ENCODE results near the gene ST6GALNAC6.

The ST6GALNAC6 gene

GRCh38 chr9:127905004-127905728 lies 5.8 kb upstream of the ST6GALNAC6 start:
- no peaks in the 10 kb centered on the region for H3K36me3 ChIP-seq
- H3K9me3 ChIP-seq: no peaks in the 10 kb centered on the region
- peaks cover 8% of the 10 kb centered on the region for H3K4me1 ChIP-seq
- TF ChIP-seq CTCF (IDR thresholded peaks at IDR 0.05; ENCODE audit: low read depth, low read length): no peak
- H3K27me3 ChIP-seq: no peaks in the 10 kb centered on the region
- no peak overlapping the region for H3K4me3 ChIP-seq (ENCODE audit: low read depth, low read length)
- no peak for DNase-seq

- Histone ChIP-seq H3K4me3 (ENCODE audit: low read depth, low read length) (no peak overlapping the region), H3K4me1 (peaks cover 12% of the 10 kb centered on the region), H3K36me3 (no peaks in the 10 kb centered on the region), H3K9me3 (no peaks in the 10 kb centered on the region), H3K27me3 (no peaks in the 10 kb centered on the region)
- no peak for TF ChIP-seq CTCF (IDR thresholded peaks at IDR 0.05; ENCODE audit: low read depth, low read length)
- DNase-seq: peak; percentile 71
Measured at GRCh38 chr9:127904561-127905003, 5.2 kb upstream of the ST6GALNAC6 start.

GRCh38 chr9:127903557-127904475 lies 4.4 kb upstream of the ST6GALNAC6 start:
- Histone ChIP-seq H3K27me3 (no peaks in the 10 kb centered on the region), H3K36me3 (no peaks in the 10 kb centered on the region), H3K4me3 (ENCODE audit: low read depth, low read length) (no peak overlapping the region), H3K4me1 (peaks cover 12% of the 10 kb centered on the region), H3K9me3 (no peaks in the 10 kb centered on the region)
- TF ChIP-seq CTCF (IDR thresholded peaks at IDR 0.05; ENCODE audit: low read depth, low read length): no peak
- DNase-seq: no peak

GRCh38 chr9:127898433-127899127 lies 823 bp downstream of the ST6GALNAC6 start:
- DNase-seq: peak; percentile 53
- Histone ChIP-seq H3K4me1 (peaks cover 6% of the 10 kb centered on the region; the same call in 1 of the 2 replicates), H3K4me3 (ENCODE audit: low read depth, low read length) (peak overlapping the region; percentile 87)

GRCh38 chr9:127897193-127897692 lies 2.2 kb downstream of the ST6GALNAC6 start:
- Histone ChIP-seq H3K4me1 (peaks cover 6% of the 10 kb centered on the region; the same call in 1 of the 2 replicates), H3K27me3 (no peaks in the 10 kb centered on the region), H3K36me3 (peaks cover 46% of the 10 kb centered on the region), H3K4me3 (ENCODE audit: low read depth, low read length) (no peak overlapping the region; the same call in 1 of the 2 replicates), H3K9me3 (no peaks in the 10 kb centered on the region)
- DNase-seq: peak; percentile 88
- no peak for TF ChIP-seq CTCF (IDR thresholded peaks at IDR 0.05; ENCODE audit: low read depth, low read length)

More at GRCh38 chr9:127898433-127899127, 823 bp downstream of the ST6GALNAC6 start:
- Histone ChIP-seq H3K9me3 (no peaks in the 10 kb centered on the region), H3K36me3 (peaks cover 32% of the 10 kb centered on the region), H3K27me3 (no peaks in the 10 kb centered on the region)
- TF ChIP-seq CTCF (IDR thresholded peaks at IDR 0.05; ENCODE audit: low read depth, low read length): no peak
